CD14-positive monocyte (primary cell): ENCODE data around the gene LRP8. TPM values are rescaled to one million over a fixed set of nuclear protein-coding genes. Genes with fewer than 3 reads are reported as not detected.

Source experiments
- DNase-seq, 3 donors: peaks; one replicate each; pipeline ENCODE4 v3.0.0-alpha.2; 2011 to 2022
- H2AFZ ChIP-seq: 2 replicates; pipeline ENCODE4 v1.6.0; 2012; ENCODE audit warnings: mild to moderate bottlenecking, low read depth, low read length, inconsistent platforms; ENCODE audit not compliant: insufficient read depth, poor library complexity, severe bottlenecking
- H3K27ac ChIP-seq, 2 donors: 1 replicate in 1 of 2; 2 replicates in 1 of 2; pipeline ENCODE4 v1.5.1; 2012 to 2013; ENCODE audit warnings: low read length in 2 of 2, control low read depth in 1 of 2, inconsistent platforms in 1 of 2, low read depth in 1 of 2, mild to moderate bottlenecking in 1 of 2
- H3K27me3 ChIP-seq, 2 donors: one replicate each; pipeline versions ENCODE4 v1.6.0 to v1.6.1; 2011 to 2013; ENCODE audit warnings: low read length in 2 of 2; ENCODE audit not compliant: control insufficient read depth in 2 of 2, insufficient read depth in 2 of 2
- H3K36me3 ChIP-seq, 2 donors: replicated peaks in 1 of 2; 1 replicate in 1 of 2; 2 replicates in 1 of 2; pipeline versions ENCODE4 v1.5.1 to v1.6.1; 2012 to 2013; ENCODE audit warnings: low read length in 2 of 2, control low read depth in 1 of 2, inconsistent platforms in 1 of 2, mild to moderate bottlenecking in 1 of 2; ENCODE audit not compliant: insufficient read depth in 2 of 2, control insufficient read depth in 1 of 2
- H3K4me1 ChIP-seq, 2 donors: 1 replicate in 1 of 2; 2 replicates in 1 of 2; pipeline versions ENCODE4 v1.5.1 to v1.6.1; 2012 to 2013; ENCODE audit warnings: low read length in 2 of 2, control low read depth in 1 of 2, inconsistent platforms in 1 of 2, mild to moderate bottlenecking in 1 of 2, moderate library complexity in 1 of 2; ENCODE audit not compliant: insufficient read depth in 2 of 2, control insufficient read depth in 1 of 2
- H3K4me2 ChIP-seq: replicated peaks from 2 replicates; pipeline ENCODE3; 2012; ENCODE audit warnings: low read length, moderate library complexity, mild to moderate bottlenecking; ENCODE audit not compliant: poor library complexity, severe bottlenecking; ENCODE audit errors: extremely low read depth
- H3K4me3 ChIP-seq, 3 experiments: fragments of 200-600 bp in 1 of 3; sonication (generic) in 1 of 3; replicated peaks in 1 of 3; 1 replicate in 2 of 3; 2 replicates in 1 of 3; pipeline ENCODE4 v1.5.1; 2011 to 2013; ENCODE audit warnings: low read length in 3 of 3, mild to moderate bottlenecking in 3 of 3, control low read depth in 2 of 3, low read depth in 2 of 3, inconsistent platforms in 1 of 3, moderate library complexity in 1 of 3
- H3K79me2 ChIP-seq: 2 replicates; pipeline ENCODE4 v1.6.0; 2012; ENCODE audit warnings: mild to moderate bottlenecking, control low read depth, inconsistent platforms, low read length, moderate library complexity; ENCODE audit not compliant: insufficient read depth
- H3K9ac ChIP-seq: 2 replicates; pipeline ENCODE4 v1.6.0; 2017; ENCODE audit warnings: low read length, mild to moderate bottlenecking; ENCODE audit not compliant: insufficient read depth, poor library complexity, severe bottlenecking
- H3K9me3 ChIP-seq, 2 donors: replicated peaks in 1 of 2; 1 replicate in 1 of 2; 2 replicates in 1 of 2; pipeline versions ENCODE4 v1.5.1 to v1.6.1; 2012 to 2013; ENCODE audit warnings: low read length in 2 of 2, control low read depth in 1 of 2; ENCODE audit not compliant: control insufficient read depth in 1 of 2, insufficient read depth in 1 of 2
- H4K20me1 ChIP-seq: 2 replicates; pipeline ENCODE4 v1.6.0; 2012; ENCODE audit warnings: mild to moderate bottlenecking, low read length, control low read depth, moderate library complexity; ENCODE audit not compliant: insufficient read depth
- H3K27ac Mint-ChIP-seq, 7 donors: one replicate each; pipeline ENCODE4 v1.8.0; 2020; ENCODE audit warnings: mild to moderate bottlenecking in 7 of 7, mixed read lengths in 7 of 7, moderate library complexity in 6 of 7, inconsistent platforms in 2 of 7
- H3K27me3 Mint-ChIP-seq, 3 donors: one replicate each; pipeline ENCODE4 v1.8.0; 2021 to 2022; ENCODE audit warnings: low read depth in 3 of 3, mild to moderate bottlenecking in 3 of 3, mixed read lengths in 3 of 3, moderate library complexity in 3 of 3, inconsistent platforms in 1 of 3
- H3K36me3 Mint-ChIP-seq, 2 donors: one replicate each; pipeline ENCODE4 v1.8.0; 2020; ENCODE audit warnings: mixed read lengths in 2 of 2, inconsistent platforms in 1 of 2, mild to moderate bottlenecking in 1 of 2
- H3K4me1 Mint-ChIP-seq: one replicate; pipeline ENCODE4 v1.8.0; 2020; ENCODE audit warnings: mild to moderate bottlenecking, mixed read lengths
- H3K4me3 Mint-ChIP-seq, 2 donors: one replicate each; pipeline ENCODE4 v1.8.0; 2020; ENCODE audit warnings: mild to moderate bottlenecking in 2 of 2, mixed read lengths in 2 of 2, moderate library complexity in 1 of 2
- H3K9me3 Mint-ChIP-seq, 7 donors: one replicate each; pipeline ENCODE4 v1.8.0; 2020 to 2022; ENCODE audit warnings: mixed read lengths in 7 of 7, mild to moderate bottlenecking in 6 of 7, moderate library complexity in 6 of 7, inconsistent platforms in 2 of 7
- CTCF ChIP-seq: fragments of 200-600 bp; IDR thresholded peaks from one replicate; pipeline ENCODE4 v1.8.0; 2022; ENCODE audit warnings: antibody characterized with exemption, mild to moderate bottlenecking
- WGBS: methylation state at CpG from one replicate; pipeline ENCODE4 v1.1.5; 2013; ENCODE audit warnings: missing lambda C conversion rate; ENCODE audit not compliant: insufficient coverage; 5-methylcytosine and 5-hydroxymethylcytosine counted together
- intact Hi-C, 2 donors: fragments of 100-400 bp; cut with micrococcal nuclease; formaldehyde crosslinking; loops; one replicate each; pipeline versions ENCODE4 v1.15.0 to v1.15.1; 2023
- polyA plus RNA-seq, 3 donors: library from polyadenylated mRNA; depleted of rRNA in 1 of 3; unstranded in 2 of 3; stranded (reverse) in 1 of 3; fragments of 300-500 nt in 2 of 3; fragments of >200 nt in 1 of 3; fragmentation: Illumina TruSeq in 2 of 3; gene quantifications; 1 replicate in 2 of 3; 2 replicates in 1 of 3; pipeline ENCODE4 v1.2.3, GENCODE V29; 2012 to 2021

Gene LRP8
- polyA plus RNA-seq, 3 donors, result 0.76 to 11.3 (median 0.95) TPM

- peak overlapping the region in 1 of 2 donors; percentile 78 for H3K4me3 Mint-ChIP-seq
- Histone ChIP-seq H3K79me2 (peaks cover 28% of the 10 kb centered on the region), H3K27ac (no peak overlapping the region), H3K9ac (no peak overlapping the region), H3K4me3 (peak overlapping the region in 1 of 3 experiments; percentile 94), H3K36me3 (peaks cover 0 to under 1% of the 10 kb centered on the region in 2 donors), H3K4me2 (peak overlapping the region; percentile 97), H2AFZ (peak overlapping the region; percentile 85), H3K27me3 (no peaks in the 10 kb centered on the region), H3K9me3 (no peaks in the 10 kb centered on the region), H3K4me1 (peaks cover 21 to 26% of the 10 kb centered on the region in 2 donors), H4K20me1 (no peaks in the 10 kb centered on the region)
- no peak for DNase-seq
- H3K9me3 Mint-ChIP-seq, result peaks cover 0 to 8% (median 2%) of the 10 kb centered on the region in 7 donors
- 87% methylated on average over 5 of the region's 11 CpGs for WGBS
- H3K4me1 Mint-ChIP-seq, result peaks cover 24% of the 10 kb centered on the region
- H3K27me3 Mint-ChIP-seq, result peaks cover 0 to 2% (median 0%) of the 10 kb centered on the region in 3 donors
- TF ChIP-seq CTCF, result no peak
- H3K27ac Mint-ChIP-seq, result peak overlapping the region in 4 of 7 donors; percentile 3 to 35 (median 6)
- intact Hi-C loops, result no loop called here
- H3K36me3 Mint-ChIP-seq, result peaks cover under 1 to 9% of the 10 kb centered on the region in 2 donors
Observed at GRCh38 chr1:53195246-53196016, 132.4 kb downstream of the LRP8 start.

Other genes with a start within 250 kb of the LRP8 start
- gene SLC1A7, start 185.4 kb downstream of the LRP8 start, polyA plus RNA-seq, result not detected
- 10 to 100 TPM in 2 of 3 donors, 1 to 10 TPM in 1; 7.6 to 29.6 (median 20.2) TPM for gene CPT2, start 131.2 kb downstream of the LRP8 start, polyA plus RNA-seq
- gene CZIB, start 107.4 kb downstream of the LRP8 start, polyA plus RNA-seq, result 10 to 100 TPM; 55.3 to 62.2 (median 58.2) TPM
- 10 to 100 TPM; 22.9 to 70.8 (median 69.2) TPM for gene MAGOH, start 89.6 kb downstream of the LRP8 start, polyA plus RNA-seq
- gene DMRTB1, start 131.3 kb upstream of the LRP8 start, polyA plus RNA-seq, result not detected